T-helper 1 cell treated with Interleukin-12 subunit alpha and Interleukin-12 subunit beta and Interleukin-4 antibody, amounts not matched to agents 30 ng/mL and 1 ng/mL, for 36 hours (primary cell): ENCODE measurements around the gene ACSS1. TPM values are rescaled to one million over a fixed set of nuclear protein-coding genes. Genes with fewer than 3 reads are reported as not detected.

Experiments used
- intact Hi-C: fragments of 100-400 bp; cut with micrococcal nuclease; formaldehyde crosslinking; loops from one replicate; pipeline ENCODE4 v1.15.1; 2024
- total RNA-seq: library from RNA; stranded (reverse); gene quantifications from 2 replicates; pipeline ENCODE4 v1.2.3, GENCODE V29; 2022

Gene ACSS1
- total RNA-seq, 1 donor from 2014 or later = 25.9 TPM

GRCh38 chr20:24980291-24981053, 77.5 kb downstream of the ACSS1 start:
- intact Hi-C loops = no loop called here

- intact Hi-C loops = no loop called here
Measured at GRCh38 chr20:24979036-24979960, 78.6 kb downstream of the ACSS1 start.

- intact Hi-C loops = no loop called here
Measured at GRCh38 chr20:24978513-24978912, 79.4 kb downstream of the ACSS1 start.

GRCh38 chr20:24977797-24978196, 80.1 kb downstream of the ACSS1 start:
- intact Hi-C loops = no loop called here

GRCh38 chr20:24977336-24977735, 80.6 kb downstream of the ACSS1 start:
- intact Hi-C loops = no loop called here

- intact Hi-C loops = no loop called here
Measured at GRCh38 chr20:24972341-24972740, 85.6 kb downstream of the ACSS1 start.

GRCh38 chr20:24971376-24972101, 86.4 kb downstream of the ACSS1 start:
- intact Hi-C loops = no loop called here

GRCh38 chr20:24970754-24971153, 87.2 kb downstream of the ACSS1 start:
- intact Hi-C loops = no loop called here

GRCh38 chr20:24970030-24970553, 87.8 kb downstream of the ACSS1 start:
- intact Hi-C loops = no loop called here

GRCh38 chr20:24969186-24970029, 88.5 kb downstream of the ACSS1 start:
- intact Hi-C loops = no loop called here

- intact Hi-C loops = no loop called here
Measured at GRCh38 chr20:24968278-24968800, 89.6 kb downstream of the ACSS1 start.

GRCh38 chr20:24966317-24967012, 91.5 kb downstream of the ACSS1 start:
- intact Hi-C loops = no loop called here

GRCh38 chr20:24965065-24965919, 92.6 kb downstream of the ACSS1 start:
- intact Hi-C loops = no loop called here

- intact Hi-C loops = loop anchor here (5.0 kb wide), 1 partner anchor 37 kb away; no protein-coding TSS in a partner anchor
Measured at GRCh38 chr20:24964506-24964840, 93.5 kb downstream of the ACSS1 start.

- intact Hi-C loops = loop anchor here (5.0 kb wide), 1 partner anchor 37 kb away; no protein-coding TSS in a partner anchor
Measured at GRCh38 chr20:24963672-24964505, 94.0 kb downstream of the ACSS1 start.

- intact Hi-C loops = loop anchor here (5.0 kb wide), 1 partner anchor 35 kb away; no protein-coding TSS in a partner anchor
Measured at GRCh38 chr20:24962510-24962909, 95.4 kb downstream of the ACSS1 start.

GRCh38 chr20:24962182-24962492, 95.8 kb downstream of the ACSS1 start:
- intact Hi-C loops = loop anchor here (5.0 kb wide), 1 partner anchor 35 kb away; no protein-coding TSS in a partner anchor
